Mesodermal cell (in vitro differentiated cells): Measurements from ENCODE around the gene NPS.

Source experiments
- H3K27ac ChIP-seq: 2 replicates; pipeline ENCODE4 v1.7.0; 2013; ENCODE audit warnings: mild to moderate bottlenecking, low read depth, low read length, moderate library complexity; ENCODE audit not compliant: severe bottlenecking
- H3K36me3 ChIP-seq: 2 replicates; pipeline ENCODE4 v1.7.1; 2013; ENCODE audit warnings: mild to moderate bottlenecking, low read length, moderate library complexity; ENCODE audit not compliant: control insufficient read depth, insufficient read depth
- H3K4me1 ChIP-seq: one replicate; pipeline ENCODE4 v1.7.1; 2013; ENCODE audit warnings: mild to moderate bottlenecking, low read length; ENCODE audit not compliant: insufficient read depth, control insufficient read depth, poor library complexity, severe bottlenecking
- H3K4me3 ChIP-seq: 2 replicates; pipeline ENCODE4 v1.7.0; 2013; ENCODE audit warnings: low read length, control low read depth, mild to moderate bottlenecking; ENCODE audit not compliant: insufficient read depth, poor library complexity, severe bottlenecking; ENCODE audit errors: extremely low read depth
- H3K9me3 ChIP-seq: 2 replicates; pipeline ENCODE4 v1.7.1; 2013; ENCODE audit warnings: mild to moderate bottlenecking, low read length, moderate library complexity; ENCODE audit not compliant: control insufficient read depth
- WGBS, 2 experiments: methylation state at CpG; one replicate each; pipeline ENCODE4 v1.1.5; 2013; ENCODE audit warnings: missing lambda C conversion rate in 2 of 2; ENCODE audit not compliant: insufficient coverage in 2 of 2; 5-methylcytosine and 5-hydroxymethylcytosine counted together

Gene NPS

GRCh38 chr10:127556916-127557315, 7.8 kb downstream of the NPS start:
- H3K36me3 ChIP-seq, result no peaks in the 10 kb centered on the region
- H3K4me1 ChIP-seq, result no peaks in the 10 kb centered on the region
- 3 to 10% methylated on average over 5 to 7 of the region's 11 CpGs for WGBS, 2 experiments
- H3K27ac ChIP-seq, result no peak overlapping the region
- H3K9me3 ChIP-seq, result no peaks in the 10 kb centered on the region
- no peak overlapping the region for H3K4me3 ChIP-seq

- Histone ChIP-seq H3K36me3 (no peaks in the 10 kb centered on the region), H3K27ac (no peak overlapping the region), H3K4me1 (no peaks in the 10 kb centered on the region), H3K4me3 (no peak overlapping the region), H3K9me3 (no peaks in the 10 kb centered on the region)
- 52 to 55% methylated on average over 5 to 6 of the region's 8 CpGs for WGBS, 2 experiments
Observed at GRCh38 chr10:127561647-127562046, 12.5 kb downstream of the NPS start.

- Histone ChIP-seq H3K27ac (no peak overlapping the region), H3K36me3 (no peaks in the 10 kb centered on the region), H3K4me1 (no peaks in the 10 kb centered on the region), H3K4me3 (no peak overlapping the region), H3K9me3 (no peaks in the 10 kb centered on the region)
- WGBS, 2 experiments, result 71 to 74% methylated on average over 5 to 8 of the region's 10 CpGs
Observed at GRCh38 chr10:127563718-127564553, 14.8 kb downstream of the NPS start.

- H3K9me3 ChIP-seq, result no peaks in the 10 kb centered on the region
- H3K4me1 ChIP-seq, result no peaks in the 10 kb centered on the region
- WGBS, 2 experiments, result 83 to 93% methylated on average over 2 to 3 of the region's 4 CpGs
- no peak overlapping the region for H3K27ac ChIP-seq
- no peak overlapping the region for H3K4me3 ChIP-seq
- no peaks in the 10 kb centered on the region for H3K36me3 ChIP-seq
Observed at GRCh38 chr10:127564644-127565043, 15.5 kb downstream of the NPS start.

GRCh38 chr10:127565583-127565982, 16.5 kb downstream of the NPS start:
- Histone ChIP-seq H3K36me3 (no peaks in the 10 kb centered on the region), H3K4me1 (no peaks in the 10 kb centered on the region), H3K4me3 (no peak overlapping the region), H3K9me3 (no peaks in the 10 kb centered on the region), H3K27ac (no peak overlapping the region)
- 40 to 73% methylated on average over 1 to 4 of the region's 4 CpGs for WGBS, 2 experiments

- Histone ChIP-seq H3K4me3 (no peak overlapping the region), H3K27ac (no peak overlapping the region), H3K4me1 (no peaks in the 10 kb centered on the region), H3K9me3 (no peaks in the 10 kb centered on the region), H3K36me3 (no peaks in the 10 kb centered on the region)
- WGBS, 2 experiments, result 80 to 89% methylated on average over 1 of the region's 4 CpGs
Observed at GRCh38 chr10:127569210-127569609, 20.1 kb downstream of the NPS start.

- Histone ChIP-seq H3K27ac (no peak overlapping the region), H3K4me3 (no peak overlapping the region), H3K36me3 (no peaks in the 10 kb centered on the region), H3K4me1 (no peaks in the 10 kb centered on the region), H3K9me3 (no peaks in the 10 kb centered on the region)
- whole genome bisulfite sequencing, 2 experiments, result 80% methylated on average over 1 of the region's 3 CpGs
Observed at GRCh38 chr10:127570036-127570435, 20.9 kb downstream of the NPS start.

GRCh38 chr10:127571386-127571785, 22.3 kb downstream of the NPS start:
- Histone ChIP-seq H3K4me3 (no peak overlapping the region), H3K27ac (no peak overlapping the region), H3K36me3 (no peaks in the 10 kb centered on the region), H3K4me1 (no peaks in the 10 kb centered on the region), H3K9me3 (no peaks in the 10 kb centered on the region)
- WGBS, 2 experiments, result no CpG with 5 or more reads among the region's 1 CpG

GRCh38 chr10:127576051-127576450, 26.9 kb downstream of the NPS start:
- Histone ChIP-seq H3K4me1 (no peaks in the 10 kb centered on the region), H3K4me3 (no peak overlapping the region), H3K9me3 (no peaks in the 10 kb centered on the region), H3K27ac (no peak overlapping the region), H3K36me3 (no peaks in the 10 kb centered on the region)
- WGBS, 2 experiments, result 92 to 100% methylated on average over 1 of the region's 3 CpGs

- no peaks in the 10 kb centered on the region for H3K4me1 ChIP-seq
- no peaks in the 10 kb centered on the region for H3K36me3 ChIP-seq
- H3K27ac ChIP-seq, result no peak overlapping the region
- no peaks in the 10 kb centered on the region for H3K9me3 ChIP-seq
- H3K4me3 ChIP-seq, result no peak overlapping the region
- 87 to 88% methylated on average over 3 to 5 of the region's 6 CpGs for WGBS, 2 experiments
Observed at GRCh38 chr10:127576740-127577161, 27.6 kb downstream of the NPS start.
